H54 (cell line): ENCODE results near the gene TMEM187.

ENCODE experiments used
- DNase-seq: peaks from one replicate; pipeline ENCODE4 v3.0.0; 2011; ENCODE audit warnings: low spot score, mixed read lengths; ENCODE audit not compliant: insufficient read length
- FAIRE-seq: peaks from 3 replicates; lab custom pipeline; 2011; peaks lifted over from hg19 to GRCh38; lab: Jason Lieb, UNC
- POLR2A ChIP-seq: IDR thresholded peaks from 2 replicates; pipeline ENCODE4 v1.6.1; 2011; ENCODE audit warnings: low read depth, mild to moderate bottlenecking, low read length

Gene TMEM187

DNA sequence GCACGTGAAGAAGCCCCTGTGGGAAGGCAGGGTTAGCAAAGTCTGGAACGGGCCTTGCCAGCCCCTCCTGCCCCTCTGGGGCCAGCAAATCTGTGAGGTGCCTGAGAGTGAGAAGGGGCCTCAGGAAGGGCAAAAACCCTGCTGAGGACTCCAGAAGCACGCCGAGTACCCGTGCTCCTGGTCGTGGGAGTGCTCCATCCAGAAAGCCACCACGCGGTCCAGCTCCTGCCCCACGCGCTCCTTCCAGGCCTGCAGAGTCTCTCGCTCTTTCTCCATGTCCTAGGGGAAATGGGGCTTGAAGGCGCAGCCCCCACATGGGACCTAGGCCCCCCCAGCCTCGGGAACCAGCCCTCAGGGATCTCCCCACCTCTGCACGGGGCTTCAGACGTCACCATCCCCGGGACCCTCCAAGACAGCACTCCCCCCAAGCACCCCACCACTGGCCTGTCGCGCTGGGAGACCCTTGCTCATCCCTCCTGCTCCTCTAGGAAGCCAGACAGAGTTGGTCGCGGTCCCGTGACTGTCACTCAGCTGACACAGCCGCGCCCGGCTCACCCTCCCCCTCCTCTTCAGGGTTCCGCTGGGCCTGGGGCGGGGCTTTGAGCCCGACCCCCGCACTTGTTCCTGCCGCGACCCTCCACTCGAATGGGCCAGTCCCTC is 28.3 kb upstream of the TMEM187 start, which contains the start of gene RENBP:
RENBP (minus strand) TSS at position 504 of the 660 bp plus-strand sequence; CDS start at position 471, 33 bp downstream.
- no peak for TF ChIP-seq POLR2A
- DNase-seq (no peak), FAIRE-seq (no peak)

DNA sequence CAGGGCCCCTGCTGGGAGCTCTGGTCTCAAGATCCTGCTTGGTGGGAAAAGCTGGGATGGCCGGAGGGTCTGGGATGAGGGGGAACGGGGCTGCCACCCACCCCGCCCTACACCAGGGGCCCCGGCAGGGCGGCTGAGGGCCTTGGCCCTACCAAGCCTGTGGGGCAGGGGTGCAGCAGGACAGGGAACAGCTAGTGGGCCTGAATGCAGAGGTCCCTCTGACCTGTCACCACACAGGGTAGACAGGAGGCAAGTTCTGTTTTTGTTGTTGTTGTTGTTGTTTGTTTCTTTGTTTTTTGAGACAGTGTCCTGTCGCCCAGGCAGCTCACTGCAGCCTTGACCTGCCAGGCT is 27.8 kb upstream of the TMEM187 start:
- no peak for TF ChIP-seq POLR2A
- FAIRE-seq, result no peak

DNA sequence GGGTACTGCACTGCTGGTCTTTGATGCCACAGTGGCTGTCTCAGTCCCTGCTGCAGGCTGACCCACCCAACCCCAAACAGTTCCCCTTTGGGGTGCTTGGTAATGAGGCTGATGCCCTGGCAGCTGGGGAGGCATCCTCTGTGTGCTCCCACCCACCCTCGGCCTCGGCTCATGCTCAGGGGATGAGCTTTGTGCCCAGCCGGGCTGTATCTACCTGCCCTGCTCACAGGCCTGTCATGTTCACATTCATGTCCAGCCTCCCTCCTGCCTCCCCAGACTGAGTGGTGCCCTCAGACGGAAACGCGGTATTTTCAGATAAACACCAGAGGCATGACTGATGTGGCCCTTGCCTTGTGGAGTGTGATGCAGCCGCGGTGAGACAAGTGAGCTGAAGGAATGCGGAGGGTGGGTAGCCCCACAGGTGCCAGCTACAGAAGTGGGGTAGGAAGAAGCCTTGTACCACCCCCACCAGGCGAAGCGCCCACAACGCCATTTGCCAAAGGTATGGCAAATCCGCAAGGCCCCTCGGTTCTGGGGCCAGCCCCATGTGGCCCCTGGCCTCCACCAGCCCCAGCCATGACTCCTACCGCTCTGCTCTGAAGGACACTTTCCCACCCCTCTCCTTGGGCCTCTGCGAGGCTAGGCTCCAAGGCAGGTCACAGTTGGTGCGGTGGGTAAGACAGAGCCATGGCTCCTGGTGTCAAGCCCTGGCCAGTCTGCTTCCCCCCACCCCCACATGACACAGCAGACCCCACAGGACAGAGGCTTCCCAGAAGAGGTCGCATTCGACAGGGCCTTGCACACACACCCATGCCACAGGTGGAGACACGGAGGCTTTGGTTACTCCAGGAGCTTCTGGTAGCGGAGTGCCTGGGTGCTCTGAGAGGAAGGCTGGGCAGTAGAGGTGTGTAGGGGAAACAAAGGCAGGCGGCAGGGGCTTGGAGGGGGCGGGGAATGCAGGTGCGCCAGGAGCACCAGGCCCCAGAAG is 26.3 kb upstream of the TMEM187 start:
- TF ChIP-seq POLR2A, result no peak
- no peak for FAIRE-seq
- no peak for DNase-seq

More for the DNA sequence above, 27.8 kb upstream of the TMEM187 start:
- no peak for DNase-seq

DNA sequence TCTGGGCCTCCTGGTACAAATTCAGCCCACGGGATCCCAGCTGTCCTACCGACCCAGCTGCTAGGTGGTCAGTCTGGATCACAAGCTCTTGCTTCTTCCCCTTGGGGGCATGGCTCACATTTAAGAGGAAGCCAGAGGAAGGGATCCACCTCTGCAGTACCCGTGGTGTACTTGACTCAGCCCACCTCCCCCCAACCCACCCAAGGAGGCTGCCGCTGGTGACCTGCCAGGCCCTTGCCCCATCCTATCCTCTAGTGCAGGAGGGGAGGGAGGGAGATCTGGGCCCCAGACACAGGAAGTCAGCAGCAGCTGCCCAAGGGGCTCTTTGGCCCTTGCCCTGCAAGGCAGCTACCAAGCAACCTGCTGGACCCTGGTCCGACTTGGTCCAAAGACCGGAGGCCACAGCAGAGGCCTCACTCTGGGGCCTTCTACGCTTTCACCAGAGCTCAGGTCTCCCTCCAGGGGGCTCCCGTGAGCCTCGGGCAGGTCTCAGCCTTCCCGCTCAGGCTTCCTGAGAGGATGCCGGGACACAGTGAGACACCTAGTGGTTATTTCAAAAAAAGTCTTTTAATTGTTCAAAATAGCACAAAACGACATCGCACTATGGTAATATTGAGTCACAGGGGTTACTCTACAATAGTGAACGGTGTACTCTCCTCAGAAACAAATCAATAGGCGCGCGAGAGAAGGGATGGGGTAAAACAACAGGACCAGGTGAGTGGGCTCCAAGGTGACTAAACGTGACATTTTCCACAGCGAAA is 25.4 kb upstream of the TMEM187 start:
- TF ChIP-seq POLR2A, result no peak
- peak; percentile 89 for FAIRE-seq
- DNase-seq, result peak; percentile 80

DNA sequence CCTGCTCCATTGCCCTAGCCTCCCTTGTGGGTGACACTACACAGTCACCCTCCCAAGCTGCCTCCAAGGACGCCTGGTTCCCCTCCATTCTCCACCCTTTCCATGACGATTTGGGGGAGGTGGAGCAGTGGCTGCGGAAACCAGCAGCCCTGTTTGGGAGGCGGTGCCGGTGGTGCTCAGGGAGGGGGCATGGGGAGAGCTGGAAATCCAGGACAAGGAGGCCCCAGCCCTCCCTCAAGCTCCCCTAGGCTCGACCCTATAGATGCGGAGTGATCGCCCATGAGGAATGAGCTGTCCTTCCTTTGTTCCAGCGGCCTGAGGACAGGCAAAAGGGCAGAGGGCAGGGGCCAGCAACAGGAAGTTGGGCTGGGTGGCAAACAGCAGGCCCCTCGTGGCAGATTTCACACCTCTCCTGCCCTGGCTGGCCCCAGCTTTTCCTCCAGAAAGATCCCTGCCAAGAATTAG is 24.5 kb upstream of the TMEM187 start:
- FAIRE-seq, result no peak
- TF ChIP-seq POLR2A, result no peak
- no peak for DNase-seq

DNA sequence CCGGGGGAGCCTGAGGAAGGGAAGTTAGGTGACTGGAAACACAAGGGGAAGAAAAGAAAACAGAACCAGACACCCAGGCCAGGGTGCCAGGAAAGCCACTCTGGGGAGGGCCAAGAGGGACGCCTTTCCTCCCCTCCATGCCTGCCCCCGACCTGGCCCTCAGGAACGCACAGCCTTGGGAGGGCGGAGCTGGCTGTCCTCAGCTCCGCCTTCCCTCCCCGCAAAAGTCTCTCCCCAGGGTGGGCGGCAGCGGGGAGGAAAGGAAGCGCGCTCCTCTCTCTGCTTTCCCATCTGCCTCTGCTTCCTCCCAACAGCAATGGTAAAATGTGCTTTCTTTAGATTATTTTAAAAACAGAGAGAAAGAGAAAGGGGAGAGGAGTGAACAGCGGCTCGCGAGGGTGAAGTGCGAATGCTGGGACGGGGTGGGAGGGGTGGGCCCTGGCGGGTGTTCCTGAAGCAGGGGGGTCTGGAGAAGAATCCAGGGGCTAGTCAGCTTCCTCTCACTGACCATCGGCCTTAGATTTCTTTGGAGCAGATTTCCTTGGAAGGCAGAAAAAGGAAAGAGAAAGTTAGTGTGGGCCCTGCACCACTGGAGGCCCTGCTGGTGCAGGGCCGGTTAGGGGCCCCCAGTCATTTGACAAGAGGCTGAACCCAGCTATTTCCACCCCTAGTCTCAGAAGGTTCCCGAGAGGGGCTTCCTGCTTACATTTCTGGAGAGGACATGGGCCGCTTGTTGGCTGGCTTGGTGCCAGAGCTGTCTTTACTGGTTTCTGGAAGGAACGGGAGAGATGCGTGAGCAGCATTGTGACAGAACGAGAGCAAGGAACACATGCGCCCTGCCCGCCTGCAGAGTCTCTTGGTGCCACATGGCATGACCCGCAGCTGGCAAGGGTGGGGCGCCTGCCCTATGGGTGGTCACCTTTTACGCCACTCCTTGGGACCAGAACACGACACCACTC is 23.4 kb upstream of the TMEM187 start:
- no peak for FAIRE-seq

DNA sequence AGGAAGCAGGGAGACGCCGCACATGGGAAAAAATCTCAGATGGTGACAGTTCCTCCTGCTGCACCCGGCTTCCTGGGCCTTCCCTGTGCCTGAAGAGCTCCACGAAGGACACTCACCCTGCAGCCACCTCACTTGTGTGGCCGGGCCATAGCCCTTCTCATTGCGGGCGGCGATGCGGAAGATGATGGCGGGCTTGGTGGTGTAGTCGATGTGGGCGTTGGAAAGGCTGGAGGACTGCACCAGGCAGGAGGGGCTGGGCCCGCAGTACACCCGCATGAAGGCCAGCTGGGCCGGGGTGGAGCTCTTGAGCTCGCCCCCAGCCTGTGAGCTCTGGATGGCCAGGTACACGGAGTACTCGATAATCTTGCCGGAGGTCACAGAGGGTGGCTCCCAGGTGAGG is 22.4 kb upstream of the TMEM187 start:
- no peak for TF ChIP-seq POLR2A
- DNase-seq (no peak), FAIRE-seq (no peak)

More for the DNA sequence above, 23.4 kb upstream of the TMEM187 start:
- TF ChIP-seq POLR2A, result no peak
- no peak for DNase-seq

DNA sequence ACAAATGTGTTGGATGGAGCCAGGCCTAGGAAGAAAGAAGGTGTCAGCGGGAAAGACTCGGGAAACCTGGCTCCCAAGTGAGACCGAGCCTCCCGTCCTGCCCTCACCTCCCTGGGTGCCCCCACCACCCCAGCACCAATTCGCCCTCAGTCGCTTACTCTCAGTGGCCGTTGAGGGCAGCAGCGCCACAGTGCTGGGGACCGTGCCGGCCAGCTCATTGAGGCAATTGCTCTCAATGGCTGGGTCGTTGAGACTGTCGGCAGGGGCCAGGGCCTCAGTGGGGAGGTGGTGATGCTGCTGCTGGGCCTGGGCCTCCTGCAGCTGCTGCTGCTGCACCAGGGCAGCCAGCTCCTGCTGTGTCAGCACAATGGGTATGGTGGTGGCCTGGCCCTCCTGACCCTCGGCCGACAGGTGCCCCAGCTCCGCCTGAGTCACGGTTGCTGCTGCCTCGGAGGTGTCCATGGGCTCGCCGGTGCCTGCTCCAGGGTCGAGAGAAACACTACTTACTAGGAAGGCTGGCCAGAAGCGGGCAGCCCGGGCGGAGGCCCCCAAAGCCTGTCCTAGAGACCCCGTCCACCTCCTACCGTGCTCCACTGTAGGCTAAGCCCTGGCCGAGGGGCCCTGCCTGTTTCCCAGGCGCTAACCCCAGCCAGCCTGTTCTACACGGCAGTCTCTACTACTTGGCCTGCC is 20.7 kb upstream of the TMEM187 start:
- FAIRE-seq (no peak), DNase-seq (no peak)
- no peak for TF ChIP-seq POLR2A

DNA sequence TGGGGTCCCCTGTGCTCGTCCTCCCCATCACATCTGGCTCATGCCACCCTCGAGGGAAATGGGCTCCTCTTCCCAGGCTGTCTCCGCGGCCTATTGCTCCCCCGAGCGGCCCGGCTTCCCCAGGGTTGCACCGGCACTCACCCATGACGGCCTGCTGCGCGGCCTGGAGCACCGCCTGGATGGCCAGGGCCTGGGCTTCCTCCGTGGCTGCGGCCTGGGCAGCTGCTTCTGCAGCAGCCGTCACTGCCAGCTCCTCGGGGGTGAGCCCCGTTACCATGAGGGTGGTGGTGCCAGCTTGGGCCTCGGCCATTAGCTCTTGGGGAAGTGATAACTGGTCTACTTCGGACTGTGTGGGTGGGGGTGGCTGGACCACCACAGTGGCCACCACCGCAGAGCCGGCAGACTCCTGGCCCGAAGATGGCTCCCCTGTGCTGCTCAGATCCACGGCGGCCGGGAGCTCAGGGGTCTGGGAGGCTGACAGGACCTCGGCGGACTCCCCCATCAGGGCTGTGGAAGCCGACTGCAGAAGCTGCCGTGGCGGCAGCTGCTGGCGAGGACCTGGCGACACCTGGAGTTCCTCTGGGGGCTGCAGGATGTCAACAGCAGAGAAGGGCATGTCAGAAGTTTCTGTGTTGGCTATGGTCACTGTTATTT is 20.1 kb upstream of the TMEM187 start:
- FAIRE-seq, result no peak
- no peak for TF ChIP-seq POLR2A

DNA sequence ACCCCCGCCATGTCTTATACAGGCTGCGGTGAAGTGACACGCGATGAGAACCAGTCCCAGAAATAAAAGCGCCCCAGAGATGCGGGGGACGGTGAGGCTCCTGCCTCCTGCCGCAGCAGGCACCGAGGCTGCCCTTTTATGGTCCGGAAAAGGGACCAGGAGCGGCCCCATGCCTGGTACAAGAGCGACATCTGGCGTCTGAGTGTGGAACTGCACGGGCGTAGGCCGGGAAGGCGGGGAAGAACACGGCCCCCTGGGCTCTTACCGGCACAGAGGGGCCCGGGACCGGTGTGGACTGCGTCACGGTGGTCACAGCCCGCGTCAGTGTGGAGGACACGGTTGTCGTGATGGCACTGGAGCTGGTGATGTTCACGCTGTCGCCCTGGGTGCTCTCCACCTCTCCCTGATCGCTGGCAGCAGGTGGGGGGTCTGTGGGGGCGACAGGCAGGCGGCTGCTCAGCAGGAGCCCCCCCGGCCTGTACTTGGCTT is 19.2 kb upstream of the TMEM187 start:
- no peak for TF ChIP-seq POLR2A
- FAIRE-seq (no peak), DNase-seq (peak; percentile 51)

More for the DNA sequence above, 20.1 kb upstream of the TMEM187 start:
- DNase-seq, result no peak

DNA sequence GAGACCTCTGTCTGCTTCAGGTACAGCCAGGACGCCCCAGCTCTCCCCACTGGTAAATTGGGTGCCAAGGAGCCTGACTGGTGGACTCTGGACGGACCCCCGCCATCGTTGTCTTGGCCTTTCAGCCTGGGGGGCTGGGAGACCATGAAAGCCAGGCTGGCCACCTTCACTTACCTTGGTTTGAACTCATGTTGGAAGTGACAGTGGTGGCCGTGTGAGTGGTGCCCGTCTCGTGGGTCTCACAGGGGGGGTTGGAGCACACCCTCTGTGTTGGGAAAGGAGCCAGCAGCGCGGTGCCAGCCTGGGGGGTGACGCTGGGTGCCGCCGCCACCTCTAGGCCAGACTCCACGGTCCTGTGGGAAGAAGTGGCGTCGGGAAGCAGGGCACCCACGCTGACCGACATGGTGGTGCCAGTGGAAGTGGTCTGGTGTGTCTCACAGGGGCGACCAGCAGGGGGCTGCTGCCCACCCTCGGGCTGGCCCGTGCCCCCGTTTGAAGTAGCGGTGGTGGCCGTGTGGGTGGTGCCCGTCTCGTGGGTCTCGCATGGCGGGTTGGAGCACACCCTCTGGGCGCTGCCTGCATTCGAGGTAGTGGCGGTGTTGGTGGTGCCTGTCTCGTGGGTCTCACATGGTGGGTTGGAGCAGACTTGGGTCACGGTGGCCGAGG is 18.5 kb upstream of the TMEM187 start:
- DNase-seq, result no peak
- no peak for FAIRE-seq
- no peak for TF ChIP-seq POLR2A
